Measurements from ENCODE around the gene ADIPOQ. TPM values are rescaled to one million over a fixed set of nuclear protein-coding genes. Genes with fewer than 3 reads are reported as not detected.
"Not testable (repeated sequence)": the region's sequence is repeated elsewhere in the genome, so short reads cannot be mapped to it uniquely, and the experiment has no call there.

Gene ADIPOQ
- total RNA-seq, 2 experiments from 2014 or later, result not detected

- POLR2A ChIA-PET; H3K27ac Mint-ChIP-seq; CTCF ChIA-PET; DNase-seq; H3K9me3 Mint-ChIP-seq (ENCODE audit: insufficient read depth); H3K4me3 Mint-ChIP-seq; ATAC-seq; H3K27me3 Mint-ChIP-seq (ENCODE audit: low read depth): not testable (repeated sequence)
- peaks cover 11% of the 10 kb centered on the region for H3K36me3 Mint-ChIP-seq (ENCODE audit: low read depth)
- peaks cover 27% of the 10 kb centered on the region for H3K4me1 Mint-ChIP-seq (ENCODE audit: low read depth)
Measured at GRCh38 chr3:186874216-186874615, 31.7 kb downstream of the ADIPOQ start.

DNA sequence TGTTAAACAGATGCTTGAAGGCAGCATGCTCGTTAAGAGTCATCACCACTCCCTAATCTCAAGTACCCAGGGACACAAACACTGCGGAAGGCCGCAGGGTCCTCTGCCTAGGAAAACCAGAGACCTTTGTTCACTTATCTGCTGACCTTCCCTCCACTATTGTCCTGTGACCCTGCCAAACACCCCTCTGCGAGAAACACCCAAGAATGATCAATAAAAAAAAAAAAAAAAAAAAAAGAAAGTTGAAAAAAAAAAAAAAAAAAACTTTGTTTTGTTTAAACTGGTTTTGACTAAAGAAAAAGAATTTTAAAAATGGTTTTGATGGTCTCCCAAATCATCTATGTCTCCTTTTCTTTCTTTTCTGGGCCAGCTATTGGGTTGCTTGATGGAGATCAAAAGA lies 32.3 kb downstream of the ADIPOQ start:
- H3K27ac Mint-ChIP-seq; POLR2A ChIA-PET; ATAC-seq; H3K9me3 Mint-ChIP-seq (ENCODE audit: insufficient read depth); H3K27me3 Mint-ChIP-seq (ENCODE audit: low read depth); DNase-seq; CTCF ChIA-PET; H3K4me3 Mint-ChIP-seq: not testable (repeated sequence)
- Mint-ChIP-seq H3K4me1 (ENCODE audit: low read depth) (peaks cover 30% of the 10 kb centered on the region), H3K36me3 (ENCODE audit: low read depth) (peaks cover 11% of the 10 kb centered on the region)

DNA sequence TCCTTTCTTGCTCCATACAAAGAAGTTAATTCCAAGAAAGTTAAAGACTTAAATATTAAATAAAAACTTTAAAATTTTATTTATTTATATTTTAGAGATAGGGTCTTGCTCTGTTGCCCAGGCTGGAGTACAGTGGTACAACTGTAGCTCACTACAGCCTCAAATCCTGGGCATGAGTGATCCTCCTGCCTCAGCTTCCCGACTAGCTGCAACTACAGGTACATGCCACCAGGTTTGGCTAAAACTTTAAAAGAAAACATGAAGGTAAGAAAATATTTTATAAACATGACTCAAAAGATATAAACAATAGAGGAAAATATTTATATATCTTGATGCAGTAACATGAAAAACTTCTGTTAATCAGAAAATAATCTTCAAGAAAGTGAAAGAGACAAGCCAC lies 33.2 kb downstream of the ADIPOQ start:
- Mint-ChIP-seq H3K4me3 (no peak overlapping the region), H3K27ac (no peak overlapping the region), H3K9me3 (ENCODE audit: insufficient read depth) (peaks cover 5% of the 10 kb centered on the region), H3K36me3 (ENCODE audit: low read depth) (peaks cover 7% of the 10 kb centered on the region), H3K27me3 (ENCODE audit: low read depth) (no peaks in the 10 kb centered on the region), H3K4me1 (ENCODE audit: low read depth) (peaks cover 32% of the 10 kb centered on the region)
- no peak for DNase-seq
- POLR2A ChIA-PET, result no interaction called here
- CTCF ChIA-PET, result no interaction called here
- ATAC-seq, result no peak

DNA sequence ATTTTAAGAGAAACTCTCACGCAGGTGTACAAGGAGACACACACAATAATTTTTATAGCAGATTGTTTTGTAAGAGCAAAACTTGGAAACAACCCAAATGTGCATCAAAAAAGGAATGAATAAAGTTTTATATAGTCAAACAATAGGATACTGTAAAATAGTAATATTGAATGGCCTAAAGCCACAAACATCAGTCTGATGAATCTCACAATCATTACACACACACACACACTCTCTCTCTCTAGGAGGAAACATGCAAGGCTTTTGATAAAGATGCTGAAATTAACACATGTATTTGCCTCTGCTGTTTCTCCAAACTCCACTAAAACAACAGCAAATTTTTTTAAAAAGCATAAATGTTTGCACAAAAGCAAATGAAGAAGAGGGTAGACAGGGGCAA lies 37.3 kb downstream of the ADIPOQ start:
- no peak overlapping the region for H3K4me3 Mint-ChIP-seq
- ChIA-PET CTCF (interaction anchor here (1.0 to 4.8 kb wide), 8 partner anchors 8 to 234 kb away, joined by 3 to 20 read pairs (median 4); no protein-coding TSS in a partner anchor), POLR2A (interaction anchor here (0.7 kb wide), 1 partner anchor 51 kb away, joined by 3 read pairs; no protein-coding TSS in a partner anchor)
- DNase-seq, result no peak
- H3K36me3 Mint-ChIP-seq (ENCODE audit: low read depth), result peaks cover 2% of the 10 kb centered on the region
- no peaks in the 10 kb centered on the region for H3K27me3 Mint-ChIP-seq (ENCODE audit: low read depth)
- no peak for ATAC-seq
- peaks cover 5% of the 10 kb centered on the region for H3K9me3 Mint-ChIP-seq (ENCODE audit: insufficient read depth)
- peaks cover 43% of the 10 kb centered on the region for H3K4me1 Mint-ChIP-seq (ENCODE audit: low read depth)
- H3K27ac Mint-ChIP-seq, result peak overlapping the region; percentile 35

GRCh38 chr3:186880406-186880805 lies 37.9 kb downstream of the ADIPOQ start:
- Mint-ChIP-seq H3K4me3 (no peak overlapping the region), H3K27ac (peak overlapping the region; percentile 75), H3K27me3 (ENCODE audit: low read depth) (no peaks in the 10 kb centered on the region), H3K36me3 (ENCODE audit: low read depth) (peaks cover 2% of the 10 kb centered on the region), H3K4me1 (ENCODE audit: low read depth) (peaks cover 43% of the 10 kb centered on the region), H3K9me3 (ENCODE audit: insufficient read depth) (peaks cover 5% of the 10 kb centered on the region)
- POLR2A ChIA-PET, result interaction anchor here (0.8 to 1.4 kb wide), 3 partner anchors 30 to 161 kb away, joined by 3 to 9 read pairs (median 4); no protein-coding TSS in a partner anchor
- ATAC-seq (no peak), DNase-seq (no peak)
- CTCF ChIA-PET, result interaction anchor here (1.0 to 4.8 kb wide), 9 partner anchors 9 to 233 kb away, joined by 3 to 20 read pairs (median 4); no protein-coding TSS in a partner anchor

- ATAC-seq (no peak), DNase-seq (no peak)
- peak overlapping the region; percentile 23 for H3K27ac Mint-ChIP-seq
- ChIA-PET POLR2A (interaction anchor here (1.4 kb wide), 1 partner anchor 98 kb away, joined by 4 read pairs; the partner anchor contains the start of gene EIF4A2), CTCF (interaction anchor here (1.5 to 4.8 kb wide), 3 partner anchors 29 to 50 kb away, joined by 3 to 20 read pairs (median 17); no protein-coding TSS in a partner anchor)
- H3K4me3 Mint-ChIP-seq, result no peak overlapping the region
- no peaks in the 10 kb centered on the region for H3K27me3 Mint-ChIP-seq (ENCODE audit: low read depth)
- H3K4me1 Mint-ChIP-seq (ENCODE audit: low read depth), result peaks cover 43% of the 10 kb centered on the region
- peaks cover 2% of the 10 kb centered on the region for H3K36me3 Mint-ChIP-seq (ENCODE audit: low read depth)
- H3K9me3 Mint-ChIP-seq (ENCODE audit: insufficient read depth), result peaks cover 1% of the 10 kb centered on the region
Measured at GRCh38 chr3:186882150-186882524, 39.6 kb downstream of the ADIPOQ start.

- POLR2A ChIA-PET, result interaction anchor here (1.2 kb wide), 1 partner anchor 48 kb away, joined by 3 read pairs; no protein-coding TSS in a partner anchor
- DNase-seq (peak; percentile 24), ATAC-seq (peak; percentile 62)
Measured at GRCh38 chr3:186882881-186883685, 40.6 kb downstream of the ADIPOQ start.

GRCh38 chr3:186883686-186884058 lies 41.2 kb downstream of the ADIPOQ start:
- peak overlapping the region; percentile 5 for H3K27ac Mint-ChIP-seq
- DNase-seq, result no peak
- peaks cover 2% of the 10 kb centered on the region for H3K36me3 Mint-ChIP-seq (ENCODE audit: low read depth)
- peaks cover 43% of the 10 kb centered on the region for H3K4me1 Mint-ChIP-seq (ENCODE audit: low read depth)
- ChIA-PET CTCF (interaction anchor here (3.6 kb wide), 1 partner anchor 34 kb away, joined by 17 read pairs; no protein-coding TSS in a partner anchor), POLR2A (interaction anchor here (1.2 kb wide), 1 partner anchor 48 kb away, joined by 3 read pairs; no protein-coding TSS in a partner anchor)
- no peaks in the 10 kb centered on the region for H3K9me3 Mint-ChIP-seq (ENCODE audit: insufficient read depth)
- H3K27me3 Mint-ChIP-seq (ENCODE audit: low read depth), result peaks cover 4% of the 10 kb centered on the region
- H3K4me3 Mint-ChIP-seq, result no peak overlapping the region
- peak; percentile 46 for ATAC-seq

More at GRCh38 chr3:186882881-186883685, 40.6 kb downstream of the ADIPOQ start:
- H3K4me3 Mint-ChIP-seq, result no peak overlapping the region
- peaks cover 43% of the 10 kb centered on the region for H3K4me1 Mint-ChIP-seq (ENCODE audit: low read depth)
- peaks cover 2% of the 10 kb centered on the region for H3K36me3 Mint-ChIP-seq (ENCODE audit: low read depth)
- peak overlapping the region; percentile 5 for H3K27ac Mint-ChIP-seq
- CTCF ChIA-PET, result interaction anchor here (1.5 to 4.8 kb wide), 3 partner anchors 30 to 49 kb away, joined by 3 to 20 read pairs (median 17); no protein-coding TSS in a partner anchor
- H3K27me3 Mint-ChIP-seq (ENCODE audit: low read depth), result no peaks in the 10 kb centered on the region
- no peaks in the 10 kb centered on the region for H3K9me3 Mint-ChIP-seq (ENCODE audit: insufficient read depth)

- H3K9me3 Mint-ChIP-seq (ENCODE audit: insufficient read depth); H3K27ac Mint-ChIP-seq; H3K27me3 Mint-ChIP-seq (ENCODE audit: low read depth); CTCF ChIA-PET; ATAC-seq; H3K36me3 Mint-ChIP-seq (ENCODE audit: low read depth); H3K4me3 Mint-ChIP-seq; POLR2A ChIA-PET; DNase-seq: not testable (repeated sequence)
- H3K4me1 Mint-ChIP-seq (ENCODE audit: low read depth), result peaks cover 36% of the 10 kb centered on the region
Measured at GRCh38 chr3:186884868-186885267, 42.4 kb downstream of the ADIPOQ start.

- Mint-ChIP-seq H3K4me3 (no peak overlapping the region), H3K4me1 (ENCODE audit: low read depth) (peaks cover 25% of the 10 kb centered on the region), H3K36me3 (ENCODE audit: low read depth) (no peaks in the 10 kb centered on the region), H3K27me3 (ENCODE audit: low read depth) (peaks cover 8% of the 10 kb centered on the region), H3K9me3 (ENCODE audit: insufficient read depth) (no peaks in the 10 kb centered on the region), H3K27ac (no peak overlapping the region)
- ATAC-seq, result no peak
- no peak for DNase-seq
- ChIA-PET POLR2A (no interaction called here), CTCF (no interaction called here)
Measured at GRCh38 chr3:186886202-186886981, 43.9 kb downstream of the ADIPOQ start.

GRCh38 chr3:186887507-186887938 lies 45.0 kb downstream of the ADIPOQ start:
- POLR2A ChIA-PET; H3K27ac Mint-ChIP-seq; H3K9me3 Mint-ChIP-seq (ENCODE audit: insufficient read depth); CTCF ChIA-PET; H3K4me3 Mint-ChIP-seq; H3K27me3 Mint-ChIP-seq (ENCODE audit: low read depth); H3K36me3 Mint-ChIP-seq (ENCODE audit: low read depth); DNase-seq; ATAC-seq: not testable (repeated sequence)
- H3K4me1 Mint-ChIP-seq (ENCODE audit: low read depth), result peaks cover 14% of the 10 kb centered on the region
